Liver (tissue), 2 donors: ENCODE data around the gene HADHB.

Source experiments
- CTCF ChIP-seq: fragments of 150-350 bp; IDR thresholded peaks from 2 replicates; pipeline ENCODE4 v1.5.1; 2017; ENCODE audit warnings: improper control_type of control experiment, low read depth, low read length; ENCODE audit not compliant: missing input control
- FOXA1 ChIP-seq: IDR thresholded peaks from 2 replicates; pipeline ENCODE4 v1.6.1; 2016; ENCODE audit warnings: antibody characterized with exemption
- REST ChIP-seq: IDR thresholded peaks from 2 replicates; pipeline ENCODE4 v1.6.1; 2016; ENCODE audit warnings: antibody characterized with exemption, mild to moderate bottlenecking
- donor health status: healthy.

GRCh38 chr2:26335231-26335630 lies 90.5 kb downstream of the HADHB start:
- TF ChIP-seq CTCF: no peak
- no peak for TF ChIP-seq REST
- TF ChIP-seq FOXA1: no peak
